Activated CD4-positive, alpha-beta T cell treated with anti-CD3 and anti-CD28 coated beads, Interleukin-2, amount 50 U/mL, for 1 hour (primary cell): ENCODE results near the gene SDS.

Experiments used
- DNase-seq: peaks from one replicate; pipeline ENCODE4 v3.0.0-alpha.2; 2020

Gene SDS, protein sequence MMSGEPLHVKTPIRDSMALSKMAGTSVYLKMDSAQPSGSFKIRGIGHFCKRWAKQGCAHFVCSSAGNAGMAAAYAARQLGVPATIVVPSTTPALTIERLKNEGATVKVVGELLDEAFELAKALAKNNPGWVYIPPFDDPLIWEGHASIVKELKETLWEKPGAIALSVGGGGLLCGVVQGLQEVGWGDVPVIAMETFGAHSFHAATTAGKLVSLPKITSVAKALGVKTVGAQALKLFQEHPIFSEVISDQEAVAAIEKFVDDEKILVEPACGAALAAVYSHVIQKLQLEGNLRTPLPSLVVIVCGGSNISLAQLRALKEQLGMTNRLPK

DNA sequence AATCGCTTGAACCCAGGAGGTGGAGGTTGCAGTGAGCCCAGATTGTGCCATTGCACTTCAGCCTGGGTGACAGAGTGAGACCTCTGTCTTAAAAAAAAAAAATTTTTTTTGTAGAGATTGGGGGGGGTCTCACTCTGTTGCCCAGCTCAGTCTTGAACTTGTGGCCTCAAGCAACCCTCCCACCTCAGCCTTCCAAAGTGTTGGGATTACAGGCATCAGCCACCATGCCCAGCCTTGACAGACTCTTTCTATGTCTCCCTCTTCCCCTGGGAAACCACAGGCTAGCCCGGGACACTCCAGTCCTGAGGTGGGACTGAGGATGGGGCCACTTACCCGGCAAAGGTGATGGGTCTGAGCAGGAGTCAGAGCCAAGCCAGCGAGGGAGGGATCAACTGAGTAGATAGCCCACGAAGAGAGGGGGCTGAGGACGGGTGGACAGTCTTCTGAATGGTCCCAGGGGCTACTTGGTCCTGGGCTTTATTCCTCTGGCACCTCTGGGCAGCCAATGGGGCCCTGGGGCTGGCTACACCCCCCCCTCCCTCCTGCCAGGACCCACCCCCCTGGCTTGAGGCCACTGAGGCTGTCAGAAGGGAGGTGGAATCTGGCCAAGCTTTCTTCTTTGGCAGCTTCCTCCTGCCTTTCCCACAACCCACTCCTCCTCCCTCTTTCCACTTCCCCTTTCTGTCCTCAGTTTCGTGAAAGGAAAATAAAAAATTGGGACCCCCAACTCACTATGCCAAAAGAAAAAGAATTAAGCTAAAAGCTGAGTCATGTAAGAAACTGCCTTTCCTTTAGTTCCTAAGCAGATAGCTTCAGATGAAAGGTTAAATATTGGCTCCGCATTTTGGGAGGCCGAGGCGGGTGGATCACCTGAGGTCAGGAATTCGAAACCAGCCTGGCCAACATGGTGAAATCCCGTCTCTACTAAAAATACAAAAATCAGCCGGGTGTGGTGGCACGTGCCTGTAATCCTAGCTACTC, at the start of gene SDS:
TSS of gene SDS (minus strand) at position 453 of the 981 bp plus-strand sequence. CDS start 4,179 bp downstream, outside the sequence.
- DNase-seq = no peak

- no peak for DNase-seq
These were observed 49.6 kb upstream of the SDS start for GRCh38 chr12:113453330-113453729.

- DNase-seq = no peak
These were observed 48.8 kb upstream of the SDS start for GRCh38 chr12:113452458-113452857.

GRCh38 chr12:113449839-113450238, 46.2 kb upstream of the SDS start:
- no peak for DNase-seq

GRCh38 chr12:113449299-113449698, 45.6 kb upstream of the SDS start:
- no peak for DNase-seq

GRCh38 chr12:113448873-113449272, 45.2 kb upstream of the SDS start:
- no peak for DNase-seq

DNA sequence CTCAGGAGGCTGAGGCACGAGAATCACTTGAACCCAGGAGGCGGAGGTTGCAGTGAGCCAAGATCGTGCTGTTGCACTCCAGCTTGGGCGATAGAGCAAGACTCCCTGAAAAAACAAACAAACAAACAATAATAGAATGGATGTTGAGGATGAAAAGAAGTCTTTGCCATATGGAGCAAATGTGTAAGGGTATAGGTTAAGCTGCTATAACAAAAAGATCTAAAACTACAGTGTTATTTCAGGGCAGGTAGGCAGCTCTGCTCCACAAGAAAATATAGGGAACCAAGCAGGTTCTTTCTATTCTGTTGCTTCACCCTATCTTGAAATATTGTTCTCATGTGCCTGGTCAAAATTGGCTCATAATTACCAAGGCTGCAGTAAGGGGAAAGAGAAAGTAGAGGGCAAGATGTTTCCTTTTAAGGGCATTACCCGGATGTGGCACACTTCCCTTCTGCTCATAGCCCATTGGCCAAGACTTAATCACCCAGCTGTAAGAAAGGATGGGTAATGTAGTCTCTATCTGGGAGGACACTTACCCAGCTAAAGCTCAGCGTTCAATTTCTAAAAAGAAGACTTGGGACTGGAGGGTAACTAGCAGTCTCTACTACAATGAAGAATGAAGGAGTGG, 42.0 kb upstream of the SDS start:
- no peak for DNase-seq

DNA sequence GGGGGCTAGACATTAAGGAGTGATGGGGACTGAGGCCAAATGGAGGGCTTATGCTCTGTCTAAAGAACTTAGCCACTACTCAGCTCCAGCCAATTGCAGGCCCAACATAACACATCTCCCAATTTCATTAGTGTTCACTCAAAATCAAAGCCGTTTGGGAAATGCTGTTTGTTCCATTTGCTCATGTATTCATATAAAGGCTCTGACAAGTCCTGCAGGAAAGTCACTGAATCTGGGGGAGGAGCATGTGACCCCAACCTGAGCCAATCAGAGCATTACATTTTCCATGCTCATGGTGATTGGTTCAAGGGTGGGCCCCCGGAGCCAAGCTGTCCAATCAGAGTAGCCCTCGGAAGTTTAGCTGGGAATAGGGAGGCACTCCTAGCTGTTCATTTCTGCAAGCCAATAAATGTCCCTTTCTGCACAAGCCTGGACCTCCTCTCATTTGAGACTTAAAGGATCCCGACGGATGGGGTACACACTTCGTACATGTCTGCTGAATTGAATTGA, 39.4 kb upstream of the SDS start:
- DNase-seq = no peak

GRCh38 chr12:113440947-113441782, 37.5 kb upstream of the SDS start:
- DNase-seq = no peak

DNA sequence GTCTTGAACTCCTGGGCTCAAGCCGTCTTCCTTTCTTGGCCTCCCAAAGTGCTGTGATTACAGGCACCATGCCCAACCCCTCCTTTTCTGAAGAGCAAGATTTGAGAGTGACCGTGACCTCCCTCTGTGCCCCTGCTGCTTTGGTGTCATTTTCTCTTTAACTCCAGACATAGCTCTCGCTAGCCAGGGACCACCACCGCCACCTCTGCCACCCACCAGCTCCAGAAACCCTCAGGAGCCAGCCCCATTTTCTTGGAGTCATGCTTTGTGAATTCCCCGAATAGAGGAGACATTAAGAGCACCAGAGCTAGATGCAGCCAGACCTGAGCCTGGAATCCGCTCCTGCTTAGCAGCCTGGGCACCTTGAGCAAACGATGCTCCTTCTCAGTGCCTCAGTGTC, 36.6 kb upstream of the SDS start:
- DNase-seq = no peak

DNA sequence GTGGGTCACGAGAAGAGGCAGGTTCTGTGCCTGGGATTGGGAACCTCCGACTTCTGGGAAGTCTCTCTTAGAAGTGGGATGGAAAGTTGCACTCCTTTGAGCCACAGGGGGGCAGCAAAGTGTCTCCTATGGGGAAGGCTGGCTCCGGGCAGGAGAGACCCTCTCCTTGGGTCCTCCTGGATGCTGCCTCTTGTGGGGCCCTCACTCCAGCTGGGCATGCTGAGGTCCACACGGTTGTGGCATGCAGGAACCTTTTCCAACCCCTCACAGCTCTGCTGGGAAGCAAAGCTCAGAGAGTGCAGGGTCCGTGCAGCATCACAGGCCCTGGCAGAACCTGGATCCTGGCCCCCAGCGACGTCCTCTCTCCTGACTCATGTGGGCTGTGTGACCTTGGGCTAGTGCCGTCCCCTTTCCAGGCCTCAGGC, 35.9 kb upstream of the SDS start:
- DNase-seq = no peak

- no peak for DNase-seq
These were observed 35.6 kb upstream of the SDS start for GRCh38 chr12:113439301-113439597.

- no peak for DNase-seq
These were observed 35.0 kb upstream of the SDS start for GRCh38 chr12:113438523-113439300.

DNA sequence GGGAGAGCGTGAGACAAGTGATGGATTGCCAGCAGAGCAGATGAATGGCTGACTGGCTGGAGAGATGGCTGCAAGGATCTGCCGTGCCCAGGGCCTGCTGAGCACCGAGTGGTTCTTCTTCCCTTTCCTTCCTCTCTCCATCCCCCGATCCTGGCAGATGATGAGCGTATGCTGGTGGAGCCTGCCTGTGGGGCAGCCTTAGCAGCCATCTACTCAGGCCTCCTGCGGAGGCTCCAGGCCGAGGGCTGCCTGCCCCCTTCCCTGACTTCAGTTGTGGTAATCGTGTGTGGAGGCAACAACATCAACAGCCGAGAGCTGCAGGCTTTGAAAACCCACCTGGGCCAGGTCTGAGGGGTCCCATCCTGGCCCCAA, 34.0 kb upstream of the SDS start:
- DNase-seq = no peak

DNA sequence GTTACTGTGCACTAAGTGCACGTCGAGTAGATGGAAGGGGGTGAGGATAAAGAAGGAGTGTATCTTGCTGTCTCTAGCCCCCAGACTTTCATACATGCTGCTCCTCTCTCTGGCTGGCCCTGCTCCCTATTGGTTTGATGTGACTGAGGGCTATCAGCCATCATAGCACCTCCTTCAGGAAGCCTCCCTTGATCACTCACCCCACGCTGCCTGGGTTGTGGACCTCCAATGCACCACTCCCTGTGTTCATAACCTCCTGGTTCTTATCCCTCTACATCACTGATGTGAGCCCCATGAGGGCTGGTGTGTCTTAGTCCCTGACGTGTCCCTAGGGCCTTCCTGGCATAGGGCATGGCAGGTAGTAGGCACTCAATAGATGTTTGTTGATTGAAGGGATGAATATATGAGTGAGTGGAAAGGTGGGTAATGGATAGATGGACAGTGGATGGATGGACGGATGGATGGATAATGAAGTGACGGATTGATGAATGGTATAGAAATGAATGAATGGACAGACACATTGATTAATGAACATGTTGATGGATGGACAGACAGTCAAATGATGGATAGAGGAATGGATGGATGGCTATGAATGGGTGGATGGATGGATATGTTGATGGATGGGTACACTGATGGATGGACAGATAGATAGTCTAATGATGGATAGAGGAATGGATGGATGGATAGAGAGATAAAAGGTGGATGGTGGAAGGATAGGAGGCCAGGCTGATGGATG, 33.5 kb upstream of the SDS start:
- no peak for DNase-seq

DNA sequence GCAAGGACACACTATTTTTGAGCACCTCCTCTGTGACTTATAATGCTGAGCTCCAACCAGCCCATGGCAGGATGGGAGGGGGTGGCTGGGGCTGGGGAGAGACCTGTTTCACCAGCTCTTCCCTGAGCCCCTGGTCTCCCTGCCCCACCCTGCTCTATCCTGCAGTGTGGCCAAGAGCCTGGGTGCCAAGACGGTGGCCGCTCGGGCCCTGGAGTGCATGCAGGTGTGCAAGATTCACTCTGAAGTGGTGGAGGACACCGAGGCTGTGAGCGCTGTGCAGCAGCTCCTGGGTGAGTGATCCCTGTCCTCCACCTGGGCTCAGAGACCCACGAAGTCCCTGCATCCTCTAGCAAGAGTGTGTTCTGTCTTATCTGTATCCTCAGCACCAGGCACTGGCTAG, 32.9 kb upstream of the SDS start:
- no peak for DNase-seq

GRCh38 chr12:113435367-113435766, 31.7 kb upstream of the SDS start:
- no peak for DNase-seq

GRCh38 chr12:113432986-113433385, 29.3 kb upstream of the SDS start:
- no peak for DNase-seq

- no peak for DNase-seq
These were observed 24.8 kb upstream of the SDS start for GRCh38 chr12:113428482-113428881.

- DNase-seq = no peak
These were observed 24.2 kb upstream of the SDS start for GRCh38 chr12:113427882-113428281.

- DNase-seq = no peak
These were observed 22.3 kb upstream of the SDS start for GRCh38 chr12:113425960-113426453.
